Pulmonary artery endothelial cell (primary cell): ENCODE data around the gene AWAT1. TPM values are rescaled to one million over a fixed set of nuclear protein-coding genes. Genes with fewer than 3 reads are reported as not detected.
"Not testable (repeated sequence)": the region's sequence is repeated elsewhere in the genome, so short reads cannot be mapped to it uniquely, and the experiment has no call there.

ENCODE experiments used
- DNase-seq: peaks from one replicate; pipeline ENCODE4 v3.0.0-alpha.2; 2011; ENCODE audit warnings: low read depth, low spot score
- total RNA-seq: library from RNA; depleted of rRNA; stranded (reverse); fragments of >200 nt; gene quantifications from 2 replicates; pipeline ENCODE4 v1.2.3, GENCODE V29; 2014

Gene AWAT1
- total RNA-seq, 1 donor from 2014 or later: not detected

DNA sequence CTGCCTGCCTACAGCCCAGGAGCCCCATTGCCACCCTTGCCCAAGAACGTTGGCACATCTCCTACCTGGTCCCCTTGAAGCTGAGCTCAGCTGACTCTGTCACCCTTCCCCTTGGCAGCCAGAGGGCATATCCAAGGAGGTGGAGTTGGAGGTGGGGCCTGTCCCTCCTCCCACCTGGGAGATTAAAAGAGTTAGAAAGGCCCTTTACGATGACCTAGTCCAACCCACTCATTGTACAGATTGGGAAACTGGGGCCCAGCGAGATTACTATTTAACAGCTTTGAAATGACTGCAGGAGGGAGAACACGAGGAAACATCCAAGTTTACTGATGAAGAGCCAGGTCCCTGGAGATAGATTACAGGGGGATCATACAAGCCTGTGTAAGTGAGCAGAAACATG, 25.6 kb downstream of the AWAT1 start, which contains the start of gene P2RY4:
Gene P2RY4 (minus strand): TSS at position 101 of the 400 bp plus-strand sequence. CDS start 580 bp downstream, outside the sequence.
- DNase-seq: no peak

DNA sequence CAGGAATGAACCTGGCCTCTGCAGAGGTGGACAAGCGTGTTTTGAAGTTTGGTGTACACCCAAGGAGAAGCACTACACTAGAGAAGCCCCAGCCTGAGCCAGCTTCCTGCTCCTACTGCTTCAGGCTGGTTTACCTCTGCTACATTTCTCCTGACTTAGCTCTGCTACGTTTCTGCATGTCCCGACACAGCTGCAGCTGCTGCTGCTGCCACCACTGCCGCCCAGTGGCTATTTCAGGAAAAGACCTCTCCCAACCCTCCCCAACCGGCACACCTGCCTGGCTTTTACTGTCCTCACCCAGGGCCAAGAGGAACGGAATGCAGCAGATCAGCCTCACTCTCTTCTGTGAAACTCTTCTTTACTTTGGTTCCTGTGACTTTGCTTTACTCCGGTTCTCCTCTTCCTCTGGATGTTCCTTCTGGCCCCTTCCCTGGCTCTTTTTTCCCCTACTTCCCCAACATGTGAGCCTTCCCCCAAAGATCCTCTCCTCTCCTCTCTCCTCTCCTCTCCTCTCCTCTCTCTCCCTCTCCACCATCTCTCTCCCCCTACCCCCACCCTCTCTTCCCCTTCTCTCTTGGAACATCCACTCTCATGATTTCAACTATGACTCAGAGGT, 28.6 kb downstream of the AWAT1 start:
- DNase-seq: no peak

DNA sequence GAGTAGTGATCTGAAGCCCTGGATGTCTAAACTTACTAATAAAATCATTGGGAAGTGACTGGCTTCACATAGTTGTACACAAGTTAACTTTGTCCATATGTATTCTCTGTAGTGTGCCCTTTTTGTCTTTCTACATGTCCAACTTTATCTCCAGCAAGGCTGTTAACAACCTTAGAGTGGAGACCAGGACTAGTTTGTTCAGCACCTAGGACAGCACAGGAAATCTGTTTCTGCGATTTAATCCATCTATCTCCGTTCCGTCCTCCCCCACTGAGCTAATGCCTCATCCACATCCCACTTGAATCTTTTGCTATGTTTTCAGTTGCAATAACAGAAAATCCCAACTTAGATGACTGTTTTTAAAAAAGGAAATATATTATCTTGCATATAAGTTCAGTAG, 30.3 kb downstream of the AWAT1 start:
- DNase-seq: no peak

DNA sequence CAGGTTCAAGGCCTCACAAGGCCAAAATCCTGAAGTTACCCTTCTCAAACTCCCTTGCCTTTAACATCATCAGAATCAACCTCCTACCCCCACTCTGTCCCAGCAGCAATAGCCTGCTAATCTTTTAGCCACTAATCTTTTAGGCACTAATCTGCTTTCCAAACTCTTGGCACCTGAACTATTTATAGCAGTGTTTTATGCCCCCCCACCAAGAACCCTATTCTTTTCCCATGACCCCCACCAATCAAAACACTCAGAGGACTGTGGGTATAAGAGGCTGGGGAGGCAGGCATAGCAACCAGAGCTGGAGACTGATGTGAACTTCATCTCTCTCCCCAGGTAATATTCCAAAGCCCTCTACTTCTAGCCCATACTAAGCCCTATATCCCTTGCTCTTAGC, 33.6 kb downstream of the AWAT1 start, which contains the start of gene ARR3:
Gene ARR3 (plus strand): TSS at position 301 of the 400 bp plus-strand sequence. CDS start 1,052 bp downstream, outside the sequence.
- DNase-seq: no peak

DNA sequence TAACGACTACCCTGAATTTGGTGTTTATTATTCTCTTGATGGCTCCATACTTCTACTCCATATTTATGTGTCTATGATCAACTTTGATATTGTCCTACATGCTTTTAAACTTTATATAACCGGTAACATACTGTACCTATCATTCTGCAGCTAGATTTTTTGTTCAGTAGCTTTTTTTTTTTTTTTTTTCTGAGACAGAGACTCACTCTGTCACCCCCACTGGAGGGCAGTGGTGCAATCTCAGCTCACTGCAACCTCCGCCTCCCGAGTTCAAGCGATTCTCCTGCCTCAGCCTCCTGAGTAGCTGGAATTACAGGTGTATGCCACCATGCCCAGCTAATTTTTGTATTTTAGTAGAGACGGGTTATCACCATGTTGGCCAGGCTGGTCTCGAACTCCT, 39.6 kb downstream of the AWAT1 start:
- not testable (repeated sequence) for DNase-seq

DNA sequence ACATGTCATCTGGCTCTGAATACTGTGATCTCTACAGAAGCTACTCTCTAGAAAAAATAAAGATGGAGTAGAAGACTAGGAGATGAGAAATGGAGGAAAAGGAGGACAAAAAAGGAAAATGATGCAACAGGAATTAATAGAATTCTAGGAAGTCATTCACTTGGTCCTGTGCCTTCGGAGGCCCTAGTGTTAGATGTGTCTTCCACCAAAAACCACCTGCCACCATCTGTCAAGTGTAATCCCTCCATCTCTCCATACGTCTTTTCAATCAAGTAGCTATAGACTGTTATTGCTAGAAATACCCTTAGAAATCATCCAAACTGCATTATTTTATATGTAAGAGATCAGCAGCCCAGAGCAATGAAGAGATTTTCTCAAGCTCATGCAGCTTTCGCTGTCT, 44.6 kb downstream of the AWAT1 start:
- no peak for DNase-seq

DNA sequence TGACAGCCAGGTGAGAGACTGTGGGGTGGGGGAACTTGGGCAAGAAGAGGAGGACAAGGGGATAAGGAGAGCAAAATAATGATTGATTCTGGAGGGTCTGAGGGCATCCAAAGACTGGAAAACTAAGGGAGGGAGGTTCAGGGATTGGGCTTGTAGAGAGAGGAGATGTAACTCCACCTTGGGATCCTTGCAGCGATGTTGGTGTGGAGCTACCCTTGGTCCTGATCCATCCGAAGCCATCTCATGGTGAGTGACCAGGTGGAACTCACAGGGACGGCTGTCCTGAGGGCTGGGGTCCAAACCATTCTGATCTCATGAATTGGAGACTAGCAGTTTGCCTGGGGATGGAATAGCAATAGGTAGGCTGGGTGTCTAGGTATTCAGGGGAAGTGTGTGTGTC, 46.1 kb downstream of the AWAT1 start:
- no peak for DNase-seq

DNA sequence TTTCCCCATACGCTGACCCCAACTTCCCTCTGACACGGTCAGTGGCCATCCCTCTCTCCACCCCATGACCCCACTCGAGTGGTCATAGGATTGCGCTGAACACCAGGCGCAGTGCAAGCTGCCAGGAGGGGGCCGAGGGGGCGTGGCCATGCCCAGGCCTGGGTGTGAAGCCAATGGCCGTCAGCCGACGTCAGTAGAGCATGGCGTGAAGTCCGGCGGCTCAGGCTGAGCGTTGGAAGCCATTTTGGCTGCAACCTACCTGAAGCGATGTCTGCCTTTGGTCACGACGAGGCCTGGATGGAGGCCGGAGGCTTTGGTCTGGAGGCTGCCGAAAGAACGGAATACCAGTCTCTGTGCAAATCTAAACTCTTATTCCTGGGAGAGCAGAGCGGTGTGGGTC, 47.5 kb downstream of the AWAT1 start, which contains the start of gene RAB41:
Gene RAB41 (plus strand): TSS at position 222 of the 400 bp plus-strand sequence. CDS start 46 bp downstream, at position 268.
- no peak for DNase-seq

DNA sequence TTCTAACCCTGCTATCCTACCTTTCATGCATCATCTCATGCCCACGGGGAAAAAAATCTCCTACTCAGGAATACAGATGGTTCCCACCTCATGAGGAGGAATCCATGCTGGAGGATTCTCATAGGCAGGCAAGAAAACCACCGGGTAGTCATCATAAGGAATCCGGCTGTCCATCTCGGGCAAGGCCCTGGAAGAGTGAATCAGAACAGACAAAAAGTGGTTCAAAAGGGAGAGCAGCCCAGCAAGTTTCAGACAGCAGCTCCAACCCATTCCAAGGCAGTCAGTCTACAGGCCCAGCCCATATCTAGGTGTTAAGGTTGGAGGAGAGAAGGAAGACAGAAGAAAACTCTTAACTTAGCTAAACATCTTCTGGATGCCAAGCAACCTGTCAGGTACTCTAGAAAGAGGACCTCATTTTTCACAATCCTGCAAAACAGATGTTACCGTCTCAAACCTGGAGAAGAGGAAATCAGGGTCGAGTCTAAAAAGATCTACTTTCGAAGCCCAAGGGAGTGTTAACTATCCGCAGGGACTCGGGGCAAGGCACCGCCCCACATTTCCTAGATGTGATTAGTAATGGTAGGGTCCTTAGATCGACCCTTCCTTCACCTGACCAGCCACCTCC, 54.8 kb downstream of the AWAT1 start:
- no peak for DNase-seq

Other genes with a start within 250 kb of the AWAT1 start
- gene AWAT2, start 184.7 kb upstream of the AWAT1 start, total RNA-seq: 0.07 and 0.18 TPM in 2 replicates
- not detected in 2 replicates for gene OTUD6A, start 172.2 kb upstream of the AWAT1 start, total RNA-seq
- gene IGBP1, start 101.2 kb upstream of the AWAT1 start, total RNA-seq: 73.3 and 83.7 TPM in 2 replicates
- not detected in 2 replicates for gene DGAT2L6, start 57.2 kb upstream of the AWAT1 start, total RNA-seq
- gene P2RY4, start 25.5 kb downstream of the AWAT1 start, total RNA-seq: not detected in 2 replicates
- gene ARR3, start 33.7 kb downstream of the AWAT1 start, total RNA-seq: not detected in 2 replicates
- not detected in 2 replicates for gene RAB41, start 47.5 kb downstream of the AWAT1 start, total RNA-seq
- gene PDZD11, start 55.3 kb downstream of the AWAT1 start, total RNA-seq: 33.9 and 37.7 TPM in 2 replicates
- gene KIF4A, start 55.4 kb downstream of the AWAT1 start, total RNA-seq: 13.9 and 26.9 TPM in 2 replicates
- 0.07 TPM in 1 of 2 replicates, not detected in the other for gene GDPD2, start 188.7 kb downstream of the AWAT1 start, total RNA-seq
- 3.0 and 4.2 TPM in 2 replicates for gene DLG3, start 210.2 kb downstream of the AWAT1 start, total RNA-seq